K562 (cell line): ENCODE results near the gene SLCO3A1. TPM values are rescaled to one million over a fixed set of nuclear protein-coding genes. Genes with fewer than 3 reads are reported as not detected.

ENCODE experiments used
- ETV1 ChIP-seq: fragments of 450-650 bp; conservative IDR thresholded peaks from 2 replicates; pipeline ENCODE4 v1.6.1; 2016; ENCODE audit warnings: missing genetic modification characterization, control low read depth, low read depth, missing compliant biosample characterization
- GABPB1 ChIP-seq: sonication (generic); formaldehyde crosslinking; IDR thresholded peaks from 2 replicates; pipeline ENCODE4 v1.8.0; 2022; ENCODE audit warnings: mild to moderate bottlenecking, missing genetic modification reagents
- HLTF ChIP-seq: fragments of 450-650 bp; IDR thresholded peaks from 2 replicates; pipeline ENCODE4 v1.6.1; 2016
- HMBOX1 ChIP-seq: sonication (generic); IDR thresholded peaks from 2 replicates; pipeline ENCODE4 v1.6.1; 2016
- NFIX ChIP-seq: fragments of 250-450 bp; sonication (Bioruptor Pico); IDR thresholded peaks from 2 replicates; pipeline ENCODE4 v1.4.0; 2020; ENCODE audit warnings: low read depth, mild to moderate bottlenecking, moderate library complexity
- NR4A1 ChIP-seq, 2 experiments: fragments of 250-450 bp in 1 of 2; fragments of 450-650 bp in 1 of 2; sonication (Bioruptor Pico) in 1 of 2; IDR thresholded peaks; 2 replicates each; pipeline versions ENCODE4 v1.4.0 to v1.6.1; 2016 to 2020; ENCODE audit warnings: mild to moderate bottlenecking in 2 of 2, missing compliant biosample characterization in 1 of 2, missing genetic modification characterization in 1 of 2, moderate library complexity in 1 of 2
- PKNOX1 ChIP-seq: fragments of 450-650 bp; IDR thresholded peaks from 2 replicates; pipeline ENCODE4 v1.6.1; 2016
- REST ChIP-seq, 2 experiments: fragments of 450-650 bp; formaldehyde crosslinking in 1 of 2; IDR thresholded peaks; 2 replicates each; pipeline versions ENCODE4 v1.4.0 to v1.6.1; 2014 to 2020; ENCODE audit warnings: mild to moderate bottlenecking in 2 of 2, borderline replicate concordance in 1 of 2, low read depth in 1 of 2
- SRSF7 ChIP-seq: fragments of 200-400 bp; formaldehyde crosslinking; optimal IDR thresholded peaks from 2 replicates; pipeline ENCODE3; 2017; ENCODE audit warnings: mild to moderate bottlenecking, low read depth, low read length
- TCF3 ChIP-seq: sonication (generic); formaldehyde crosslinking; IDR thresholded peaks from 2 replicates; pipeline ENCODE4 v1.4.0; 2020; ENCODE audit warnings: mild to moderate bottlenecking, missing genetic modification reagents
- ZNF239 ChIP-seq: fragments of 250-450 bp; sonication (Bioruptor Pico); IDR thresholded peaks from 2 replicates; pipeline ENCODE4 v1.4.0; 2020; ENCODE audit warnings: mild to moderate bottlenecking
- ZNF512 ChIP-seq: IDR thresholded peaks from 2 replicates; pipeline ENCODE4 v1.6.1; 2016; ENCODE audit warnings: missing genetic modification characterization, missing compliant biosample characterization
- ZNF586 ChIP-seq: fragments of 450-650 bp; formaldehyde crosslinking; conservative IDR thresholded peaks from 2 replicates; pipeline ENCODE4 v1.4.0; 2020; ENCODE audit warnings: mild to moderate bottlenecking, moderate library complexity
- ZNF717 ChIP-seq: fragments of 250-450 bp; sonication (Bioruptor Pico); IDR thresholded peaks from 2 replicates; pipeline ENCODE4 v1.5.0; 2021
- ZZZ3 ChIP-seq: fragments of 450-650 bp; IDR thresholded peaks from 2 replicates; pipeline ENCODE4 v1.6.1; 2016; ENCODE audit warnings: antibody characterized with exemption, mild to moderate bottlenecking, moderate library complexity
- polyA plus RNA-seq, 8 experiments: library from polyadenylated mRNA; depleted of rRNA in 4 of 8; stranded (reverse) in 5 of 8; unstranded in 3 of 8; fragments of >200 nt; fragmentation: Nextera tagmentation in 2 of 8; fragmentation: Illumina TruSeq in 1 of 8; extraction: Ambion mirVana in 2 of 8; extraction: Trizol in 1 of 8; gene quantifications; 2 replicates each; pipeline versions ENCODE4 v1.2.1 to v1.2.3, GENCODE V29; 2011 to 2014; ENCODE audit warnings: inconsistent platforms in 1 of 8, missing spikeins in 1 of 8
- total RNA-seq, 7 experiments: library from RNA; depleted of rRNA in 6 of 7; stranded (reverse); fragments of >200 nt in 6 of 7; fragmentation: Illumina TruSeq in 2 of 7; extraction: Trizol in 2 of 7; gene quantifications; 2 replicates each; pipeline versions ENCODE4 v1.2.1 to v1.2.3, GENCODE V29; 2011 to 2021; ENCODE audit warnings: low replicate concordance in 1 of 7

SLCO3A1 gene
- total and polyA plus RNA-seq, 9 of the 15 experiments (the other 6 are each of a cell fraction or from before 2014, with no cell fraction given): 0.01 to 0.84 (median 0.06) TPM; not detected in 3

- TF ChIP-seq REST (IDR thresholded peaks at IDR 0.05; ENCODE audit: borderline replicate concordance) (peak; percentile 42), REST (CRISPR knock-in tag; IDR thresholded peaks at IDR 0.05; ENCODE audit: low read depth) (no peak), ZNF717 (CRISPR knock-in tag) (no peak), ETV1 (tag) (no peak), HMBOX1 (no peak), NFIX (CRISPR knock-in tag) (no peak), SRSF7 (no peak), ZNF512 (tag) (no peak), ZZZ3 (no peak), HLTF (no peak), ZNF586 (no peak), TCF3 (CRISPR knock-in tag) (no peak), NR4A1 (CRISPR knock-in tag; IDR thresholded peaks at IDR 0.05) (no peak), NR4A1 (tag; IDR thresholded peaks at IDR 0.05) (no peak), ZNF239 (no peak), PKNOX1 (no peak), GABPB1 (CRISPR knock-in tag) (peak; percentile 28; the same call in 1 of the 2 replicates)
Measured at GRCh38 chr15:91852741-91853510, 582 bp upstream of the SLCO3A1 start (continued).
